ENCODE measurements around the gene CBX3.
"Not testable (repeated sequence)": the region's sequence is repeated elsewhere in the genome, so short reads cannot be mapped to it uniquely, and the experiment has no call there.

The CBX3 gene

DNA sequence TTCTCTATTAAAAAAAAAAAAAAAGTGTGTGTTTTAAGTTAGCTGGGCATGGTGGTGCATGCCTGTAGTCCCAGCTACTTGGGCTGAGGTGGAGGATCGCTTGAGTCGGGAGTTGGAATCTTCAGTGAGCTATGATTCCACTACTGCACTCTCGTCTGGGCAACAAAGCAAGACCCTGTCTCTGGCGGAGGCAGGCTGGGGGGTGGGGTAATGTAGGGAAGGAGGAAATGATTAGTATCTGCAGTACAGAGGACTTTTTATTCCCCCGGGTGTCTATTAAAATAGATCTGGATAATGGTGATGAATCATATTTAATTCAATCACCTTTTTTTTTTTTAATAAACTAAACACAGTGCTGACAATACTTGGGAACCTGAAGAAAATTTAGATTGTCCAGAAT is 6.5 kb downstream of the CBX3 start:
- DNase-seq, result no peak

DNA sequence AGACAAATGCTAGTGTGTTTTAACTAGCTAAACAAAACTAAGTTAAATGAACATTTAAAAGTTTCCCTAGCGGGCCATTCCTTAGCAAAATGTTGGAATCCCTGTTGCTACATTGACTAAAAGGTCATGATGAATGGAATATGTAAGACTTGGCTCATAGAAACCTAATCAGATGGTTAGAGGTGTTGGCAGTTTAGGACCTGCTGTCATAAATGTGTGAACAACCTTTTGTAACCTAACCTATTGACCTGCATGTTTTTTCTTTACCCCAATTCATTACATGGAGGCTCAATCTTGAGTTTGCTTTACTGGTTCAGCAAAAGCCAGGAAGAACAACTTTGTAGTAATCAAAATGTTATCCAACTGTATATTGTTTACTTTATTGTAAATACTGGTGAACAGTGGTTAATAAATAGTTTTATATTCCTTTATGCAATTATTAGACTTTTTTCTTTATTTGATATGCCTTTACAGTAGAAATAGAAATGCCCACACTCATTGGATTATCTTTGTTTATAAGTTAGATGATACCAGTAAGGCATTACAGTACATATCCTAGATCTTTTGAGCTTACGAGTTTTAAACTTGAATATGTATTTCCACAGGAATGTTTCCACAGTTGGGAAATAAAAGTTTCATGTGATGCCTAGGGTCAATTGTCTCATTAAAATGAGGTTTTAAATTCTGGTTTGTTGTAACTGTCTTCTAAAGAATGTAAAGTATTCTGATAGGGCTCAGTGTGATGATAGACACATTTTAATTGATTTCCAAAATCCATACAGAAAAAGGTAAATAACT is 11.6 kb downstream of the CBX3 start:
- DNase-seq, result no peak

DNA sequence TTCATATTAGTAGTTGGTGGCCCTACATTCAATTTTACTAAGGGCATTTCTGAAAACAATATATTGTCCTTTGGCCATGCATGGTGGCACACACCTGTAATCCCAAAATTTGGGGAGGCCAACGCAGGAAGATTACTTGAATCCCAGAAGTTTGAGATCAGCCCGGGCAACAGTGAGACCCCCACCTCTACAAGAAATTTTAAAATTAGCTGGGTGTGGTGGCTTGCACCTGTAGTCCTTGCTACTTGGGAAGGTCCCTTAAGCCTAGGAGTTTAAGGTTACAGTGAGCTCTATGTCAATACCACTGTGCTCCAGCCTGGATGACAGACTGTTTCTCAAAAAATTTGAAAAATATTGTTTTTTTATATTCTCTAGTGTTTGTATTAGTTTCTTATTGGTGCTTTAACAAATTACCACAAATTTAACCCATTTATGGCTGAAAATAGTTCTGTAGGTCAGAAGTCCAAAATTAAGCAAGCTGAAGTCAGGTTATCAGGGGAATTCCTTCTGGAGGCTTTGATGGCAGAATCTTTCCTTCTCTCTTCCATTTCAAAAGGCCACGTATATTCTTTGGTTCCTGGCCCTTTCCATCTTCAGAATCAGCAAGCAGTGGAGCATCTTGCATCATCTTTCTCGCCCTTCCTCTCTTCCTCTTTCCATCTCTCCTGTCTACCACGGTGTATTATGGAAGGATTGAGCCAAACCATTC is 12.4 kb downstream of the CBX3 start:
- DNase-seq, result no peak

DNA sequence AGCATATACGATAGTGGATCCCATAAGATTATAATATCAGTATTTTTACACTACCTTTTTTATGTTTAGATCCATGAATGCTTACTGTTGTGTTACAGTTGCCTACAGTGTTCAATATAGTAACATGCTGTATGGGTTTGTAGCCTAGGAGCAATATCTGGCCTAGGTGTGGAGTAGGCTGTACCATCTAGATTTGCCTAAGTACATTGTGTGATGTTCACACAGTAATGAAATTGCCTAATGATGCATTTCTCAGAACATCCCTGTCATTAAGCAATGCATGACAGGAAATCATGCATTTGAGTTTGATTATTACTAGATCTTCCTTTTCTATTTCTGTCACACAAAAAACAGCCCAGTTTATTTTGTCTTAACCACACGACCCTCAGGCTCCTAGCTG is 14.5 kb downstream of the CBX3 start:
- no peak for DNase-seq

DNA sequence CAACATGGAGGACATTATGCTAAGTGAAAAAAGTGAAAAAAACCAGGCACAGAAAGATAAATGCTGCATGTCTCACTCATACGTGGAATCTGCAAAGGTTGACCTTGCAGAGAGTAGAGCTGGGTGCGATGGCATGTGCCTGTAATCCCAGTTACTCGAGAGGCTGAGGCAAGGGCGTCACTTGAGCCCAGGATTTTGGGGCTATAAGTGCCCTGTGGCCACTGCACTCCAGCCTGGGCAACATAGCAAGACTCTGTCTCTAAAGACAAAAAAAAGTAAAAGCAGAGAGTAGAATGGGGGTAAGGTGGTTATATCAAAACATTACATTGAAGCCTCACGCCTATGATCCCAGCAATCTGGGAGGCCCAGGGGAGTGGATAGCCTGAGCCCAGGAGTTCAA is 22.8 kb downstream of the CBX3 start:
- no peak for DNase-seq

DNA sequence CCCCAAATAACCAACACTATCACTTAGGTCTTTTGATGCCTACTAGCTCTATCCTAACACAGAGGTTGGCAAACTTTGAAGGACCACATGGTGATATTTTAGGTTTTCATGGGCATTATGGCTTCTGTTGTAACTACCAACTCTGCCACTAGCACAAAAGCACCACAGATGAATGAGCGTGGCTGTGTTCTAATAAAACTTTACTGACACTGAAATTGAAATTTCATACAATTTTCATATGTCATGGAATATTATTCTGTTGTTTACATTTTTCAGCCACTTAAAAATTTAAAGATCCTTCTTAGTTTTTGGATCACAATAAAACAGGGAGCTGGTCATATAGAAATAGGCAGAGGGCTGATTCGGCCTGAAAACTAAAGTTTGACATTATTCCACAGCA is 26.4 kb downstream of the CBX3 start:
- DNase-seq, result no peak

DNA sequence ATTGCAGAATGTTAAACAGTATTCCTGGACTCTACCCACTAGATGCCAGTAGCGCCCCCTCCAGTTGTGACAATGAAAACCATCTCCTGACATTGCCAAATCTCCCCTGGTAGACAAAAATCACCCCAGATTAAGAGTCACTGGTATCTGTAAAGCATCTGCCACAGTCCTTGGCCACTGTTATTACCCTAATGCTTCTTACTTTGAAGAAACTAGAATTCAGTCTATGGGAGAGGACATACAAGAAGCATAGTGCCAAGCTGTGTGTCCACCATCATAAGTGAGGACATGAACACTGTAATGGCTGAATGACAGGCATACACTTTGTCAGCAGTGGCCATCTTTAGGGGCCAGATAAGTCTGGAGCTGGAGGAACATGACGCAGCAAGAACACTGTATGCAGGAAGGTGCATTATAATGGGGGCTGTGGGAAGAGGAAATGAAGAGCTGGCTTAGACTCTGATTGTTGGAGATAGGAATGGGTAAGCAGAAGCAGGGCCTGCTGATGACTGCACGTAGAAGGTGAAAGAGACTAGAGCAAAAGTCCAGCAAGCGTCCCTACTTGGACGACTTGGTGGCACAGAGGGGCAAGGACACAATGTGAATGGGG is 32.5 kb downstream of the CBX3 start:
- no peak for DNase-seq

DNA sequence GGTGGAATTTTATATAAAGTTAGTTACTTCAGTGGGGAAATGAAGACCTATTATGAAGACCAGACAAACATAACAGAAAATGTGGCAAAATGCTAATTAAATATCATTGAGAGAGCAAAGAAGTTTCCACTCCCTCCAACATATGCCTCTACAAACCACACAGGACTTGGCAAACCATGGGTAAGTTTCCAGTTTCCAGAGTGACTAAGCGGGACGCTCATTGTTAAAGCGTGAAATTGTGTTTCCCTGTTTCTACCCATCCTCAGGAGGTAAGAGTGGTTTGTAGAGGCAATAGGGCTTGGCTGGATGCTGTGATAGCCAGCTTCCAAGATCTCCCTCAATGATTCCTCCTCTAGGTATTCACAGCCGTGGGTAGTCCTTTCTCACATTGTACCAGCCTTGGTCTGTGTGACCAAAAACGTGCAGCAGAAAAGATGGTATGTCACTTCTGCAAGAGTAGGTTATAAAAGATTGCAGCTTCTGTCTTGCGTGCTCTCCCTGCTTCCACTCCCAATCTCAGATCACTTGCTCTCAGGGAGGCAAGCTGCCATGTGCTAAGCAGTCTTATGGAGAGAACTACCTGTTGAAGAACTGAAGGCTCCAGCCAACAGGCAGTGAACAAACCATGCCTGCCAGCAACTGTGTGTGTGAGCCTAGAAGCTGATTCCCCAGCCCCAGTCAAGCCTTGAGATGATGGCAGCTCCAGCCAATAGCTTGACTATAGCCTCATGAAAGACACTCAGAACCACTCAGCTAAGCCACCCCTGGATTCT is 35.7 kb downstream of the CBX3 start:
- no peak for DNase-seq

DNA sequence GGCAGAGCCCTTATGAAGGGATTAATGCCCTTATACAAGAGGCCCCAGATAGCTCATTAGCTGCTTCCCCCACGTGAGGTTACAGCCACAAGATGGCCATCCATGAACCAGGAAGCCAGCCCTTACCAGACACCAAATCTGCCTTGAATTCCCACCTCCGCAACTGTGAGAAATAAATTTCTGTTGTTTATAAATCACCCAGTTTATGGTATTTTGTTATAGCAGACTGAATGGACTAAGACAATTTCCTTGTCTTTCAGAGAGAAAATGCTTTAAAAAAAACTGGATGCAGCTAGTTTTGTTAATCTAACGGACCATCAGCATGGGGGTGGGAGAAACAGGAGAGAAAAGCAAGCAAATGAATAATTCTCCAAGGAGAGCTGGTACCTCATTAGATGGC is 36.5 kb downstream of the CBX3 start:
- no peak for DNase-seq

DNA sequence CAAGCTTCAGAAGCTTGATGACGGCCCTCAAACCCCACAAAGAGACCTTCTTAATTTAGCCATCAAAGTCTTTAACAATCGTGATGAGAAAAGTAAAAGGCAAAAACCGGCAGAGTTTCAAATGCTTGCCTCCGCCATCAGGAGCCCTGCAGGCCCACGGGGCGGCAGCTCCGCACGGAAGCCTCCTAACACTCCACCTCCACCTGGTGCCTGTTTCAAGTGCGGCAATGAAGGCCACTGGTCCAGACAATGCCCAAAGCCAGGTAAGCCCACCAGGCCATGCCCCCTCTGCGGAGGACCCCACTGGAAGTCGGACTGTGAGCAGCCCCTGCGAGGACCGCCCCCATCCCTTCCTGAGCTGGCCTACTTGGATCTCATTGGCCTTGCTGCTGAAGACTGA is 43.6 kb downstream of the CBX3 start:
- no peak for DNase-seq

DNA sequence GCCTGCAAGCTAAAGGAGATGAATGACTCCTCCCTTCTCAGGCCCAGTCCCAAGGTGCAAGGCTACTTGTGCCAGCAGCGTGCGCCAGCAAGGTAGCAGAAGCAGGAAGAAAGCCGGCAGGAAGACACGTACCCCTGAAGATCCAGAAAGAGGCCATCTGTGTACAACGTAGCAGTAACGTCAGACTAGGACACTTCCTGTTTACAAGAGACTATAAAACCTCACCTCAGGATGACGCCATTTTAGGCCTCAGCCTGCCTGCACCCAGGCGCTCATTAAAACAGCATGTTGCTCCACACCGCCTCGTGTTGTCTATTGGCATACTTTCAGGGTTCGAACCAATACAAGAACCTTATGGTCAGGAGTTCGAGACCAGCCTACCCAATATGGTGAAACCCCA is 48.7 kb downstream of the CBX3 start:
- no peak for DNase-seq

DNA sequence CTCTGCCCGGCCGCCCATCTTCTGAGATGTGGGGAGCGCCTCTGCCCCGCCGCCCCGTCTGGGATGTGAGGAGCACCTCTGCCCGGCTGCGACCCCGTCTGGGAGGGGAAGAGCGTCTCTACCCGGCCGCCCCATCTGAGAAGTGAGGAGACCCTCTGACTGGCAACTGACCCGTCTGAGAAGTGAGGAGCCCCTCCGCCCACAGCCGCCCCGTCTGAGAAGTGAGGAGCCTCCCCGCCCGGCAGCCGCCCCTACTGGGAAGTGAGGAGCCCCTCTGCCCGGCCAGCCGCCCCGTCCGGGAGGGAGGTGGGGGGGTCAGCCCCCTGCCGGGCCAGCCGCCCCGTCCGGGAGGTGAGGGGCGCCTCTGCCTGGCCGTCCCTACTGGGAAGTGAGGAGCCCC is 60.3 kb downstream of the CBX3 start:
- DNase-seq, result not testable (repeated sequence)

All from NCI-H2081 (cell line).